CD14-positive monocyte (primary cell): ENCODE measurements around the gene VGF. TPM values are rescaled to one million over a fixed set of nuclear protein-coding genes. Genes with fewer than 3 reads are reported as not detected.

Source experiments
- DNase-seq, 3 donors: peaks; one replicate each; pipeline ENCODE4 v3.0.0-alpha.2; 2011 to 2022
- H2AFZ ChIP-seq: 2 replicates; pipeline ENCODE4 v1.6.0; 2012; ENCODE audit warnings: mild to moderate bottlenecking, low read depth, low read length, inconsistent platforms; ENCODE audit not compliant: insufficient read depth, poor library complexity, severe bottlenecking
- H3K27ac ChIP-seq, 2 donors: 1 replicate in 1 of 2; 2 replicates in 1 of 2; pipeline ENCODE4 v1.5.1; 2012 to 2013; ENCODE audit warnings: low read length in 2 of 2, control low read depth in 1 of 2, inconsistent platforms in 1 of 2, low read depth in 1 of 2, mild to moderate bottlenecking in 1 of 2
- H3K27me3 ChIP-seq, 2 donors: one replicate each; pipeline versions ENCODE4 v1.6.0 to v1.6.1; 2011 to 2013; ENCODE audit warnings: low read length in 2 of 2; ENCODE audit not compliant: control insufficient read depth in 2 of 2, insufficient read depth in 2 of 2
- H3K36me3 ChIP-seq, 2 donors: replicated peaks in 1 of 2; 1 replicate in 1 of 2; 2 replicates in 1 of 2; pipeline versions ENCODE4 v1.5.1 to v1.6.1; 2012 to 2013; ENCODE audit warnings: low read length in 2 of 2, control low read depth in 1 of 2, inconsistent platforms in 1 of 2, mild to moderate bottlenecking in 1 of 2; ENCODE audit not compliant: insufficient read depth in 2 of 2, control insufficient read depth in 1 of 2
- H3K4me1 ChIP-seq, 2 donors: 1 replicate in 1 of 2; 2 replicates in 1 of 2; pipeline versions ENCODE4 v1.5.1 to v1.6.1; 2012 to 2013; ENCODE audit warnings: low read length in 2 of 2, control low read depth in 1 of 2, inconsistent platforms in 1 of 2, mild to moderate bottlenecking in 1 of 2, moderate library complexity in 1 of 2; ENCODE audit not compliant: insufficient read depth in 2 of 2, control insufficient read depth in 1 of 2
- H3K4me2 ChIP-seq: replicated peaks from 2 replicates; pipeline ENCODE3; 2012; ENCODE audit warnings: low read length, moderate library complexity, mild to moderate bottlenecking; ENCODE audit not compliant: poor library complexity, severe bottlenecking; ENCODE audit errors: extremely low read depth
- H3K4me3 ChIP-seq, 3 experiments: fragments of 200-600 bp in 1 of 3; sonication (generic) in 1 of 3; replicated peaks in 1 of 3; 1 replicate in 2 of 3; 2 replicates in 1 of 3; pipeline ENCODE4 v1.5.1; 2011 to 2013; ENCODE audit warnings: low read length in 3 of 3, mild to moderate bottlenecking in 3 of 3, control low read depth in 2 of 3, low read depth in 2 of 3, inconsistent platforms in 1 of 3, moderate library complexity in 1 of 3
- H3K79me2 ChIP-seq: 2 replicates; pipeline ENCODE4 v1.6.0; 2012; ENCODE audit warnings: mild to moderate bottlenecking, control low read depth, inconsistent platforms, low read length, moderate library complexity; ENCODE audit not compliant: insufficient read depth
- H3K9ac ChIP-seq: 2 replicates; pipeline ENCODE4 v1.6.0; 2017; ENCODE audit warnings: low read length, mild to moderate bottlenecking; ENCODE audit not compliant: insufficient read depth, poor library complexity, severe bottlenecking
- H3K9me3 ChIP-seq, 2 donors: replicated peaks in 1 of 2; 1 replicate in 1 of 2; 2 replicates in 1 of 2; pipeline versions ENCODE4 v1.5.1 to v1.6.1; 2012 to 2013; ENCODE audit warnings: low read length in 2 of 2, control low read depth in 1 of 2; ENCODE audit not compliant: control insufficient read depth in 1 of 2, insufficient read depth in 1 of 2
- H4K20me1 ChIP-seq: 2 replicates; pipeline ENCODE4 v1.6.0; 2012; ENCODE audit warnings: mild to moderate bottlenecking, low read length, control low read depth, moderate library complexity; ENCODE audit not compliant: insufficient read depth
- H3K27ac Mint-ChIP-seq, 7 donors: one replicate each; pipeline ENCODE4 v1.8.0; 2020; ENCODE audit warnings: mild to moderate bottlenecking in 7 of 7, mixed read lengths in 7 of 7, moderate library complexity in 6 of 7, inconsistent platforms in 2 of 7
- H3K27me3 Mint-ChIP-seq, 3 donors: one replicate each; pipeline ENCODE4 v1.8.0; 2021 to 2022; ENCODE audit warnings: low read depth in 3 of 3, mild to moderate bottlenecking in 3 of 3, mixed read lengths in 3 of 3, moderate library complexity in 3 of 3, inconsistent platforms in 1 of 3
- H3K36me3 Mint-ChIP-seq, 2 donors: one replicate each; pipeline ENCODE4 v1.8.0; 2020; ENCODE audit warnings: mixed read lengths in 2 of 2, inconsistent platforms in 1 of 2, mild to moderate bottlenecking in 1 of 2
- H3K4me1 Mint-ChIP-seq: one replicate; pipeline ENCODE4 v1.8.0; 2020; ENCODE audit warnings: mild to moderate bottlenecking, mixed read lengths
- H3K4me3 Mint-ChIP-seq, 2 donors: one replicate each; pipeline ENCODE4 v1.8.0; 2020; ENCODE audit warnings: mild to moderate bottlenecking in 2 of 2, mixed read lengths in 2 of 2, moderate library complexity in 1 of 2
- H3K9me3 Mint-ChIP-seq, 7 donors: one replicate each; pipeline ENCODE4 v1.8.0; 2020 to 2022; ENCODE audit warnings: mixed read lengths in 7 of 7, mild to moderate bottlenecking in 6 of 7, moderate library complexity in 6 of 7, inconsistent platforms in 2 of 7
- WGBS: methylation state at CpG from one replicate; pipeline ENCODE4 v1.1.5; 2013; ENCODE audit warnings: missing lambda C conversion rate; ENCODE audit not compliant: insufficient coverage; 5-methylcytosine and 5-hydroxymethylcytosine counted together
- intact Hi-C, 2 donors: fragments of 100-400 bp; cut with micrococcal nuclease; formaldehyde crosslinking; loops; one replicate each; pipeline versions ENCODE4 v1.15.0 to v1.15.1; 2023
- polyA plus RNA-seq, 3 donors: library from polyadenylated mRNA; depleted of rRNA in 1 of 3; unstranded in 2 of 3; stranded (reverse) in 1 of 3; fragments of 300-500 nt in 2 of 3; fragments of >200 nt in 1 of 3; fragmentation: Illumina TruSeq in 2 of 3; gene quantifications; 1 replicate in 2 of 3; 2 replicates in 1 of 3; pipeline ENCODE4 v1.2.3, GENCODE V29; 2012 to 2021
- TF ChIP-seq, protein P1 (sequence below): fragments of 200-600 bp; IDR thresholded peaks from one replicate; pipeline ENCODE4 v1.8.0; 2022; ENCODE audit warnings: antibody characterized with exemption, mild to moderate bottlenecking

VGF gene
- polyA plus RNA-seq, 3 donors: not detected

DNA sequence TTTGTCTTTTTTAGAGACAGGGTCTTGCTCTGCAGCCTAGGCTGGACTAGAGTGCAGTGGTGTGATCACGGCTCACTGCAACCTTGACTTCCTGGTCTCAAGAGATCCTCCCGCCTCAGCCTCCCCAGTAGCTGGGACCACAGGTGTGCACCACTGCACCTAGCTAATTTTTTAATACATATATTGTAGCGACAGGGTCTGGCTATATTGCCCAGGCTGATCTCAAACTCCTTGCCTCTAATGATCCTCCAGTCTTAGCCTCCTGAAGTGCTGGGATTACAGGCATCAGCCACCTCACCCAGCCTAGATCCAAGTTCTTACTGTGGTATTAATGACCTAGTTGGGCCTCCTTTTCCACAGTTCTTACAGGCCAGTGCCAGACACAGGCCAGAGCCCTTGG is 50.2 kb downstream of the VGF start:
- H3K9ac ChIP-seq: no peak overlapping the region
- WGBS: 93% methylated on average over 2 of the region's 3 CpGs
- no peak overlapping the region for H3K4me3 ChIP-seq
- H3K27ac ChIP-seq: no peak overlapping the region
- no peaks in the 10 kb centered on the region for H3K4me1 ChIP-seq
- no peaks in the 10 kb centered on the region for H3K27me3 ChIP-seq
- DNase-seq: no peak
- TF ChIP-seq, protein P1, sequence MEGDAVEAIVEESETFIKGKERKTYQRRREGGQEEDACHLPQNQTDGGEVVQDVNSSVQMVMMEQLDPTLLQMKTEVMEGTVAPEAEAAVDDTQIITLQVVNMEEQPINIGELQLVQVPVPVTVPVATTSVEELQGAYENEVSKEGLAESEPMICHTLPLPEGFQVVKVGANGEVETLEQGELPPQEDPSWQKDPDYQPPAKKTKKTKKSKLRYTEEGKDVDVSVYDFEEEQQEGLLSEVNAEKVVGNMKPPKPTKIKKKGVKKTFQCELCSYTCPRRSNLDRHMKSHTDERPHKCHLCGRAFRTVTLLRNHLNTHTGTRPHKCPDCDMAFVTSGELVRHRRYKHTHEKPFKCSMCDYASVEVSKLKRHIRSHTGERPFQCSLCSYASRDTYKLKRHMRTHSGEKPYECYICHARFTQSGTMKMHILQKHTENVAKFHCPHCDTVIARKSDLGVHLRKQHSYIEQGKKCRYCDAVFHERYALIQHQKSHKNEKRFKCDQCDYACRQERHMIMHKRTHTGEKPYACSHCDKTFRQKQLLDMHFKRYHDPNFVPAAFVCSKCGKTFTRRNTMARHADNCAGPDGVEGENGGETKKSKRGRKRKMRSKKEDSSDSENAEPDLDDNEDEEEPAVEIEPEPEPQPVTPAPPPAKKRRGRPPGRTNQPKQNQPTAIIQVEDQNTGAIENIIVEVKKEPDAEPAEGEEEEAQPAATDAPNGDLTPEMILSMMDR: no peak
- Mint-ChIP-seq H3K4me1 (no peaks in the 10 kb centered on the region), H3K27me3 (peaks cover 4 to 19% (median 5%) of the 10 kb centered on the region in 3 donors), H3K4me3 (no peak overlapping the region), H3K36me3 (no peaks in the 10 kb centered on the region), H3K9me3 (peaks cover 0 to 2% (median 0%) of the 10 kb centered on the region in 7 donors), H3K27ac (peak overlapping the region in 1 of 7 donors; percentile 38)
- H3K4me2 ChIP-seq: no peak overlapping the region
- H3K9me3 ChIP-seq: no peaks in the 10 kb centered on the region
- no peak overlapping the region for H2AFZ ChIP-seq
- H3K36me3 ChIP-seq: no peaks in the 10 kb centered on the region
- no peaks in the 10 kb centered on the region for H4K20me1 ChIP-seq
- H3K79me2 ChIP-seq: no peaks in the 10 kb centered on the region
- intact Hi-C loops: no loop called here

DNA sequence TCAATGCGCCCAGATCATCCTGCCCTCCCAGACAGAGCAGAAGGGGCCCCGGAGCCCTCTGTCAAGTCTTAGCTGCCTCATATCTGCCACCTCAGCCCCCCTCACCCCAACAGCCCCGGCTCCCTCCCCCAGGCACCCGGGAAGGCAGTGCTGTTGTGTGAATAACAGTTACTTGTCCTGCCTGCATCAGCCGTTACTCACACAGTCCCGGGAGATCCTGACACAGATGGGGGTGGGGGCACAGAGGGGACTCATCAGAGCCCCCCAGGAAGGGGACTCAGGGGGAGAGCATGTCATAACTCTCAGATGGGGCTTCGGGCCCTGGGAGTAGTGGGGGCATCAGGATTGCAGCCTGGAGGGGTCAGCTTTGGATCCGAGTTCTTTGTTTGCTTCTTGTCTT is 50.9 kb downstream of the VGF start:
- no peaks in the 10 kb centered on the region for H3K36me3 ChIP-seq
- no peaks in the 10 kb centered on the region for H4K20me1 ChIP-seq
- no peaks in the 10 kb centered on the region for H3K4me1 ChIP-seq
- intact Hi-C loops: no loop called here
- H3K27ac ChIP-seq: no peak overlapping the region
- H3K4me2 ChIP-seq: no peak overlapping the region
- H3K4me3 ChIP-seq: no peak overlapping the region
- H2AFZ ChIP-seq: no peak overlapping the region
- Mint-ChIP-seq H3K36me3 (no peaks in the 10 kb centered on the region), H3K27me3 (peaks cover 4 to 15% (median 5%) of the 10 kb centered on the region in 3 donors), H3K9me3 (no peaks in the 10 kb centered on the region), H3K27ac (peak overlapping the region in 2 of 7 donors; percentile 53 to 82), H3K4me3 (no peak overlapping the region), H3K4me1 (no peaks in the 10 kb centered on the region)
- no peaks in the 10 kb centered on the region for H3K79me2 ChIP-seq
- TF ChIP-seq, protein P1: no peak
- no peak for DNase-seq
- H3K27me3 ChIP-seq: no peaks in the 10 kb centered on the region
- no peak overlapping the region for H3K9ac ChIP-seq
- no peaks in the 10 kb centered on the region for H3K9me3 ChIP-seq
- WGBS: 79% methylated on average over 3 of the region's 8 CpGs
